Hematopoietic multipotent progenitor cell treated with erythropoietin and hydrocortisone succinate and interleukin-3 and kit ligand, for 15 days (in vitro differentiated cells): ENCODE data around the gene SAAL1.

Experiments used
- DNase-seq: peaks from one replicate; pipeline ENCODE4 v3.0.0-alpha.2; 2015; ENCODE audit warnings: low spot score

SAAL1 gene

GRCh38 chr11:18081551-18081950 lies 24.3 kb downstream of the SAAL1 start:
- no peak for DNase-seq

GRCh38 chr11:18080451-18080850 lies 25.4 kb downstream of the SAAL1 start:
- DNase-seq: no peak

GRCh38 chr11:18078909-18079308 lies 27.0 kb downstream of the SAAL1 start:
- no peak for DNase-seq

GRCh38 chr11:18075444-18075843 lies 30.4 kb downstream of the SAAL1 start:
- no peak for DNase-seq

- no peak for DNase-seq
Observed at GRCh38 chr11:18071098-18071705, 34.7 kb downstream of the SAAL1 start.

- DNase-seq: no peak
Observed at GRCh38 chr11:18067372-18067771, 38.5 kb downstream of the SAAL1 start.

- DNase-seq: no peak
Observed at GRCh38 chr11:18066626-18067025, 39.3 kb downstream of the SAAL1 start.

GRCh38 chr11:18065572-18065971 lies 40.3 kb downstream of the SAAL1 start:
- DNase-seq: no peak

GRCh38 chr11:18064450-18065054 lies 41.3 kb downstream of the SAAL1 start:
- DNase-seq: no peak

- DNase-seq: no peak
Observed at GRCh38 chr11:18063862-18064434, 41.9 kb downstream of the SAAL1 start.

GRCh38 chr11:18063125-18063524 lies 42.8 kb downstream of the SAAL1 start:
- DNase-seq: no peak

- no peak for DNase-seq
Observed at GRCh38 chr11:18061351-18061750, 44.5 kb downstream of the SAAL1 start.

GRCh38 chr11:18056561-18057181 lies 49.2 kb downstream of the SAAL1 start:
- DNase-seq: no peak

- no peak for DNase-seq
Observed at GRCh38 chr11:18054511-18055103, 51.3 kb downstream of the SAAL1 start.

- DNase-seq: no peak
Observed at GRCh38 chr11:18050848-18051247, 55.0 kb downstream of the SAAL1 start.

GRCh38 chr11:18046116-18046777 lies 59.6 kb downstream of the SAAL1 start, which contains the start of gene TPH1:
TPH1 (minus strand) TSS chr11:18046269; CDS start chr11:18040762, 5,507 bp downstream.
- no peak for DNase-seq

GRCh38 chr11:18036456-18036855 lies 69.4 kb downstream of the SAAL1 start:
- no peak for DNase-seq
